C4-2B (cell line): ENCODE results near the gene WDR6.

Source experiments
- ZFX ChIP-seq: fragments of 450-650 bp; IDR thresholded peaks from 2 replicates; pipeline ENCODE4 v1.6.1; 2017
- TF ChIP-seq, protein P1 (sequence below): fragments of 450-650 bp; conservative IDR thresholded peaks from 2 replicates; pipeline ENCODE4 v1.5.1; 2017; ENCODE audit warnings: mild to moderate bottlenecking

GRCh38 chr3:49018707-49019006 is 11.5 kb downstream of the WDR6 start:
- TF ChIP-seq, protein P1, sequence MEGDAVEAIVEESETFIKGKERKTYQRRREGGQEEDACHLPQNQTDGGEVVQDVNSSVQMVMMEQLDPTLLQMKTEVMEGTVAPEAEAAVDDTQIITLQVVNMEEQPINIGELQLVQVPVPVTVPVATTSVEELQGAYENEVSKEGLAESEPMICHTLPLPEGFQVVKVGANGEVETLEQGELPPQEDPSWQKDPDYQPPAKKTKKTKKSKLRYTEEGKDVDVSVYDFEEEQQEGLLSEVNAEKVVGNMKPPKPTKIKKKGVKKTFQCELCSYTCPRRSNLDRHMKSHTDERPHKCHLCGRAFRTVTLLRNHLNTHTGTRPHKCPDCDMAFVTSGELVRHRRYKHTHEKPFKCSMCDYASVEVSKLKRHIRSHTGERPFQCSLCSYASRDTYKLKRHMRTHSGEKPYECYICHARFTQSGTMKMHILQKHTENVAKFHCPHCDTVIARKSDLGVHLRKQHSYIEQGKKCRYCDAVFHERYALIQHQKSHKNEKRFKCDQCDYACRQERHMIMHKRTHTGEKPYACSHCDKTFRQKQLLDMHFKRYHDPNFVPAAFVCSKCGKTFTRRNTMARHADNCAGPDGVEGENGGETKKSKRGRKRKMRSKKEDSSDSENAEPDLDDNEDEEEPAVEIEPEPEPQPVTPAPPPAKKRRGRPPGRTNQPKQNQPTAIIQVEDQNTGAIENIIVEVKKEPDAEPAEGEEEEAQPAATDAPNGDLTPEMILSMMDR = no peak
- TF ChIP-seq ZFX = 0 out of 2 replicates have a peak, but pooled peaks have one; percentile 43
